ENCODE results near the gene GMDS.

GMDS gene

DNA sequence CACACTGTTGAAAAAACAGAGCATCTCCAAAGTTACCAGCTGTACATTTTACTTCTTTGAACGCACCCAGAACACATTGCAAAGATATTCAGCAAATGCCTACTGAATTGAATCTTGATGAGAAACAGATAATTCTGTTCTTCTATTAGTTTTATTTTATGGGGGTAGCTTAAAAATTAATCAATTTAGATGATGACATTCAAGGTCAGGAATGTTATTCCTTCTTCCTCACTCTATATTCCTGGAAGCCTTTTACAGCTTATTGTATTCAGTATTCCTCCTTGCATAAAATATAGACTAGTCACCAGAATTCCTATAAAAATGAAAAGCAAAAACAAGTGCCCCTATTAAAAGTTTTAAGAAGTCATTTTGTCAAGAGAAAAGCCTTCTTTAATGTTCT is 21.4 kb upstream of the GMDS start:
- TF ChIP-seq, protein P1, sequence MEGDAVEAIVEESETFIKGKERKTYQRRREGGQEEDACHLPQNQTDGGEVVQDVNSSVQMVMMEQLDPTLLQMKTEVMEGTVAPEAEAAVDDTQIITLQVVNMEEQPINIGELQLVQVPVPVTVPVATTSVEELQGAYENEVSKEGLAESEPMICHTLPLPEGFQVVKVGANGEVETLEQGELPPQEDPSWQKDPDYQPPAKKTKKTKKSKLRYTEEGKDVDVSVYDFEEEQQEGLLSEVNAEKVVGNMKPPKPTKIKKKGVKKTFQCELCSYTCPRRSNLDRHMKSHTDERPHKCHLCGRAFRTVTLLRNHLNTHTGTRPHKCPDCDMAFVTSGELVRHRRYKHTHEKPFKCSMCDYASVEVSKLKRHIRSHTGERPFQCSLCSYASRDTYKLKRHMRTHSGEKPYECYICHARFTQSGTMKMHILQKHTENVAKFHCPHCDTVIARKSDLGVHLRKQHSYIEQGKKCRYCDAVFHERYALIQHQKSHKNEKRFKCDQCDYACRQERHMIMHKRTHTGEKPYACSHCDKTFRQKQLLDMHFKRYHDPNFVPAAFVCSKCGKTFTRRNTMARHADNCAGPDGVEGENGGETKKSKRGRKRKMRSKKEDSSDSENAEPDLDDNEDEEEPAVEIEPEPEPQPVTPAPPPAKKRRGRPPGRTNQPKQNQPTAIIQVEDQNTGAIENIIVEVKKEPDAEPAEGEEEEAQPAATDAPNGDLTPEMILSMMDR (IDR thresholded peaks at IDR 0.05; ENCODE audit: insufficient read depth, low read depth, low read length, missing control alignments), result no peak
- no peak overlapping the region for H3K4me3 ChIP-seq (ENCODE audit: low read length)
- no peak for DNase-seq (ENCODE audit: low read depth)

DNA sequence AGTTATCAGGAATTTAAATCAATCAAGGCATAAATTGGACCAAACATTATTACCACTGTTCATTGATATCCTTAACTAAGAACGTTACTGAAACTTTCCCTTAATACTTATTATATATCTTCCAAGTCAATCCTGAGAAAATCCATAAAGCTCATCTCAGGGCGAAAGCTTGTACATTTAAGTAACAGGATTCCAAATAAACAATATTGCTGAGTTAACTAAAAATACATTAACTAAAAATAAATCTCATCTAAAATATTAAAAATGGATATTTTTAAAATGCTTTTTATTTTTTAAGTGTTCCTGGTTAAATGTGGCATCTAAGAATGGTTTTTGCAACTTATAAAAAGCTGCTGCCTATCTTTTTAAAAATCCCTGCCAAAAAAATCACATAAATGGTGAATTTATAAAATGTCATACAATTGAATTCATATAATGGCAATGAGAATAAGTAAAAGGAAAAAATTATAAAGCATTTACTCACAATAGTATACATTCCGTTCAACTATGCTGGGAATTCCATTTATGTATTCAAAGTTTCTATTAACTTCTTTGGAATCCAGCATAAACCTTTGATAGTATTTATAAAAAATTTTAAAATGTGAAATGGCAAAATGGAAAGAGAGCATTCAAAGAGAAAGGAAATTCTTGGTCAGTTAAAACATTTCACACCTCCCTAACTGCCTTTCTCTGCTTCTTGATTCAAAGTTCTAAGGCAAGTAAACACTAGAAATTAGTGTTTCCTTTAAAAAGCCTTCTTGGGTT is 20.8 kb upstream of the GMDS start:
- H3K4me3 ChIP-seq (ENCODE audit: low read length), result no peak overlapping the region
- DNase-seq (ENCODE audit: low read depth), result no peak
- TF ChIP-seq, protein P1 (IDR thresholded peaks at IDR 0.05; ENCODE audit: insufficient read depth, low read depth, low read length, missing control alignments), result no peak

DNA sequence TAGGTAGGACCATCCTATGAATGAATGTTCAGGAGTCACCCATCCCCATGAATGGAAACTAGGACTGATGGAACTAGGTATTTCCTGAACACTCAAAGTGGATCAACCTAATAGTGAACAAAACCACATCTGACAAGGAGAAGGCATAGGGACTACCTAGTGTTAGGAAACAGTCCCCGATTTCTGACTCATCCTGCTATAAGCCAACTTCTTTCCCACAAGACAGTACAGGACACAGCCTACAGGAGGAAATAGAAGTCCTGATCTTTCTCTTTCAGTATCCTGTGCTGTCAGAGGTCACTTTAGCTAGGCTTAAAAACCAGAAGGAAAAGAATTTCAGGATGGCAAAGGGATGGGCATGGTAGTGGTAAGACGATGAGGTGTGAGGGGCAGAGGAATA is 19.5 kb upstream of the GMDS start:
- TF ChIP-seq, protein P1 (IDR thresholded peaks at IDR 0.05; ENCODE audit: insufficient read depth, low read depth, low read length, missing control alignments), result no peak
- DNase-seq (ENCODE audit: low read depth), result peak; percentile 82
- H3K4me3 ChIP-seq (ENCODE audit: low read length), result no peak overlapping the region

DNA sequence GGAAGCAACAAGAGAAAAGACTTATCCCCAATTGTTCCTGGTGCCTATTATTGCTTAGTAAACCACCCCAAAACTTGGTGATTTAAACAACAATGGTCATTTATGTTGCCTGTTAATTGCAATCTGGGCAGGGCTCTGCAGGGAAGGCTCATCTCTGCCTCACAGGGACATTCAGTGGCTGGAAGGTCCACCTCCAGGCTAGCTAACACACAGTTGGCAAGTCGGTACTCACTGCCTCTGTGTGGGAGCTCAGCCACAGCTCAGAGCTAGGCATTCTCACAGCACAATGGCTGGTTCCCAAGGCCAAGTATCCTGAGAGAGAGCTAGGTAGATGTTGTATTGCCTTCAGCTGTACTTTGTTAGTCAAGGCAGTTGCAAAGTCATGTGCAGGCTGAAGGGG is 18.5 kb upstream of the GMDS start:
- H3K4me3 ChIP-seq (ENCODE audit: low read length), result no peak overlapping the region
- DNase-seq (ENCODE audit: low read depth), result no peak
- TF ChIP-seq, protein P1 (IDR thresholded peaks at IDR 0.05; ENCODE audit: insufficient read depth, low read depth, low read length, missing control alignments), result no peak

DNA sequence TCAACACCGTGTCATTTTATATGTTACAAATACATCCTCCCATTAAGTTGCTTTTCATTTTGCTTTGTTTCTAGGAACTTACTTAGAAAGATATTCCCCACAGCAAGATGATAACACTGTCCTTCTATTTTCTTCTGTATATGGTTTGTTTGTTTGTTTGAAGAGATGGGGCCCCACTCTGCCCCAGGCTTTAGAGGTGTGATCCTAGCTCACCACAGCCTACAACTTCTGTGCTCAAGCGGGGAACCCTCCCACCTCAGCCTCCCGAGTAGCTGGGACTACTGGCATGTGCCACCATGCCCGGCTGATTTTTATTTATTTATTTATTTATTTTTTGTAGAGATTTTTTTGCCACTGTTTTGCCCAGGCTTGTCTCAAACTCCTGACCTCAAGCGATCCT is 14.2 kb upstream of the GMDS start:
- no peak overlapping the region for H3K4me3 ChIP-seq (ENCODE audit: low read length)
- TF ChIP-seq, protein P1 (IDR thresholded peaks at IDR 0.05; ENCODE audit: insufficient read depth, low read depth, low read length, missing control alignments), result no peak
- no peak for DNase-seq (ENCODE audit: low read depth)

DNA sequence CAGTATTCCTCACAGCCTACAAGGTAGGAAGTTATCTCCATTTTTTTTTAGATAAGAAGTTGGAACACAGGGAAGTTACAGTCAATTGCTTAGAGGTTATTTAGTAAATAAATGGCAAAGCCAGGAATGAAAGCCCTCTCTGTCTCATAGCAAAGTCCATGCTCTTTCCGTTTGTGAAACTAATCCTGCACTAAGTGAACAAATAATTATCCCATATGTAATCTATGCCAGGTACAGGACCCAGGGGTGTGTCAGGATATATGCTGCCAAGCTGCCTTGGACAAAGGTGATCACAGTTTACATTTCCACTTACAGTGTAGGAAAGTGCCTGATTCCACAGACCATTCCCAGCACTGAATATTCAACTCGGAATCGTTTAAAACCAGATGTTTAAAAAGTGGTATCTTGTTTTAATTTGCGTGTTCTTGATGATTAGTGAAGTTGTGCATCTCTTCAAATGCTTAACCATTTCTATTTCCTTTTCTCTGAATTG is 13.6 kb upstream of the GMDS start:
- no peak overlapping the region for H3K4me3 ChIP-seq (ENCODE audit: low read length)
- no peak for DNase-seq (ENCODE audit: low read depth)
- TF ChIP-seq, protein P1 (IDR thresholded peaks at IDR 0.05; ENCODE audit: insufficient read depth, low read depth, low read length, missing control alignments), result no peak

DNA sequence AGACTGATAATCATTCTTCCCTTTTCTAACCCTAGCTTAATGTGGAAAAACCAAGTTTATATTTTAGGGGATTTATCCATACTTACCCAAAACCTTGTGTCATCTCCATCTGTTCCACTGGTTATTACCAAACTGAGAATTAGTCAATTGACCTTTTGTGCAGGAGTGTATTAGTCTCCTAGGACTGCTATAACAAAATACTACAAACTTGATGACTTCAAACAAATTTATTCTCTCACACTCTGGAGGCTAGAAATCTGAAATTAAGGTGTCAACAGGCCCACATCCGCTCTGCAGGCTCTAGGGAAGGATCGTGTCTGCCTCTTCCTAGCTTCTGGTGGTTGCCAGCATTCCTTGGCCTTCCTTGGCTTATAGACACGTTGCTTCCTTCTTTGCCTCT is 12.7 kb upstream of the GMDS start:
- DNase-seq (ENCODE audit: low read depth), result no peak
- no peak overlapping the region for H3K4me3 ChIP-seq (ENCODE audit: low read length)
- TF ChIP-seq, protein P1 (IDR thresholded peaks at IDR 0.05; ENCODE audit: insufficient read depth, low read depth, low read length, missing control alignments), result no peak

Measured in epithelial cell of esophagus (primary cell).